ENCODE results near the gene PPP1R15B.

The PPP1R15B gene

DNA sequence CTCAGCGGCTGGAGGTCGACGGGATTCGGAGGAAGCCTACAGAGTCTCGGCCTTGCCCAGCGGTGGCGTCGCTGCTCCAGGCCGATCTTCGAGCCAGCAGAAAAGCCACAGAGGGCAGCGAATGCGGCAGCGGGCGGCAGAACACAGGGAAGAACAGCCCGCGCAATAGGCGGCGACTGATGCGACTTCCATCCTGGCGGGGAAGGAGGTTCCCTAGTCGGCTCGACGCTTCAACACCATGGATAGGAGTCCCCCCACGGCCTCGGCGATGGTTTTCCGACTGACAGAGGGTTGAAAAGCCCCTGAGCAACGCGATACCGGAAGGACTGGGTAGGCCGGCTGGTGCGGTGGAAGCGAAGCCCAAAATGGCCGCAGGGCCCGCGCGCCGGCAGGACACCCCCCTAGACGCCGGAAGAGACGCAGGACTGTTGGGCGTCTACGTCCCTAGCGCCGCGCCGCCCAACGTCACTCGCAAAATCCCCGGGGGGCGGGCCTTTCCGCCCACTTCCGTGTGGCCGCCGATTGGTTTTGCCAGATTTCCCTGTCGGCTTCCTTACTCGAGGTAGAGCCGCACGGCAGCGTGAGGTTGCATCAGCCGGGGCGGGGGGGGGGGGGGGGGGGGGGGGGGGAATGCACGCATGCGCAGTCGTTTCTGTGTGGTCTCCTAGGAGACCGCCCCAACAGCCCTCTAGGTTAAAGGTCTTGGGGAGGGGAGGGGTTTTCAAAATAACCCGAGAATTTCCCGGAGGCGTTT, at the start of gene PPP1R15B:
PPP1R15B (minus strand) TSS at position 367 of the 754 bp plus-strand sequence. CDS start 406 bp downstream, outside the sequence.
- DNase-seq: peak; percentile 98 to 99

DNA sequence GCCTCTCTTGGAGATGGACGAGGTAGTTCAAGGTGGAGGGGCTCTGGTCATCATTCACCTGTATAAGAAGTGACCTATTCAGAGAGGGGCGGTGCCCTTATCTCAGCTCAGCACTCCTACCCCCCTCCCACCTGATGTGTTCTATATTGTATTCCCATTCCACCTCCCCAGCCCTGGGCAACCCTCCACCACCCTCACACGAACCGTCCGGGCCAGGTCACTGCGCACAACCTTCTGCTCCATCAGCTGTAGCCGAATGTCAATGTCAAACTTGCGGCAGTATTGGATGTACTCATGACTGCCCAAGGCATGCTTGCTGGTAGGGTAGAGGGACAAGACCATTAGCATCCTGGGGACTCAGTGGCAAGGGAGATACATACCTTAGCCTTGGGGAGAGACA, 48.7 kb upstream of the PPP1R15B start:
- no peak for DNase-seq

DNA sequence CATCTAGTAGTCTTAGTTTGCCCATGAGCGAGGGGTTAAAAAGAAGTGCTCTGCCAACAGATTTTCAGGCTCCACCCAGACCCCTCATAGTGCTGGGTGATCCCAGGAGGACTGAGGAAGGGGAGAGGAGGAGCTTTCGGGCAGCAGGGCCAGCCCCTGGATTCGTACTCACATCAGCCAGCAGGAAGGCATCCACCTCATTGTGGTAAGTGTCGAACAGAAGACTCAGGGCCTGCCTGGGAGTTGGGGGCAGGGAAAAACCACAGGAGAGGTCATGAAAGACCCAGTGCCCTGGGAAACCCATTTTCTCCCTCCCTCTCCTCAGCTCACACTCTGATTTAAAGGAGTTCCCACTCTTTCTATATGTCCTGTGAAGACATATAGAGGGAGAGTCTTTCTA, 48.1 kb upstream of the PPP1R15B start:
- no peak for DNase-seq

DNA sequence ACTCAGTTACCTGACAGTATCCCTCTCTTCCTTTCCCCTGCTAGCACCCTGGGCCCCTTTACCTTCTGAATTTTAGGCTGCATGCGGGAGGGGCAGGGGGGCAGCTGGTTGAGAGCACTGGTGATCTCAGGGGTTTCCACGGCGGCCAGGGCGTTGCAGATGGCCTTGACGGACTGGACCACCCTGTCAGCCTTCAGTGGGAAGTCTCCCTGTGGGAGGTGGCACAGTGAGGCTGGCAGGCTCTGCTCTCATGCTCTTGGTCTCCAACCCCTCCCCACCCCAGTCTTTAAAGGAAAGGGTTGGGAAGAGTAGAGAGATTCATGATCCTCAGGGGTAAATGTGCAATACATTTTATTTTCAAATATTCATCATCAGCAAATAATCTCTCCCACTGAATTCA, 46.0 kb upstream of the PPP1R15B start:
- DNase-seq: no peak

DNA sequence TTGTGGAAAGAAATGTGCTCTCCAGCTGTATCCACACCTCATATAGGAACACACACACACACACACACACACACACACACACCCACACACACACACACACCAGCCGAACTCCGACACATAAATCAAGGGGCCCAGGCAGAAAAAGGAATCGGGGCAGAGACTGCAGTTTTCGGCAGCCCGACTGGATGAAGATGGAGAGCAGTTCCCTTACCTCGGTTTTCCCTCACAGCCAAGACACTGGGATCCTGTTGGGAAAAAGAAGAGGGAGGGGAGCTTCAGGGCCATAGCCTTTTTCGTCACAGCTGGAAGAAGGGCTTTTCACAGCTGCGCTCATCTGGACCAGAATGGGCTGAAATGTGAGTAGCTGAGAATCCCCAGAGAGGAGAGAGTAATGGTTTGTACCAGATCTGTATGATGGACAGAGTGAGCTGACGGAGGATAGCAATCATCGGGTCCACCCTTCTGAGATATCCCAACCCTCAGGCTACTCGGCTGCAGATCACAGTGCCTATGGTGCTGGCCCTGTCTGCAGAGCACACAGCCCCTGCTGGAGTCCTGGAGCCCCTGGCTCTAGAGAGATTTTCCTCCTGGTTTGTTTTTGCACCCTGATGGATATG, 45.3 kb upstream of the PPP1R15B start:
- DNase-seq: no peak

DNA sequence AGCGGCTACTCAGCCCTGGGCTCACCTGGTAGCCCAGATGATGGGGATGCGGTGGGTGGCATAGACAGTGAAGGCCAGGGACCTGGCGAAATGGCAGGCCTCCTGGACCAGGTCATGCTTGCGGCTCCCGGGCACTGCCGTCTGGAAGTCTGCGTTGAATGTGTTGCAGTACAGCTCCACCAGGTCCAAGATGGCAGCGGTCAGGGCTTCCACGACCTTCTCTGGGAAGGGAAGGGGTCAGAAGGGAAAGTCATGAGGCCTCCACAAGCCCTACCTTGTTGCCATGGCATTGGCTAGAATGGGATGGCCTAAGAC, 44.2 kb upstream of the PPP1R15B start:
- no peak for DNase-seq

DNA sequence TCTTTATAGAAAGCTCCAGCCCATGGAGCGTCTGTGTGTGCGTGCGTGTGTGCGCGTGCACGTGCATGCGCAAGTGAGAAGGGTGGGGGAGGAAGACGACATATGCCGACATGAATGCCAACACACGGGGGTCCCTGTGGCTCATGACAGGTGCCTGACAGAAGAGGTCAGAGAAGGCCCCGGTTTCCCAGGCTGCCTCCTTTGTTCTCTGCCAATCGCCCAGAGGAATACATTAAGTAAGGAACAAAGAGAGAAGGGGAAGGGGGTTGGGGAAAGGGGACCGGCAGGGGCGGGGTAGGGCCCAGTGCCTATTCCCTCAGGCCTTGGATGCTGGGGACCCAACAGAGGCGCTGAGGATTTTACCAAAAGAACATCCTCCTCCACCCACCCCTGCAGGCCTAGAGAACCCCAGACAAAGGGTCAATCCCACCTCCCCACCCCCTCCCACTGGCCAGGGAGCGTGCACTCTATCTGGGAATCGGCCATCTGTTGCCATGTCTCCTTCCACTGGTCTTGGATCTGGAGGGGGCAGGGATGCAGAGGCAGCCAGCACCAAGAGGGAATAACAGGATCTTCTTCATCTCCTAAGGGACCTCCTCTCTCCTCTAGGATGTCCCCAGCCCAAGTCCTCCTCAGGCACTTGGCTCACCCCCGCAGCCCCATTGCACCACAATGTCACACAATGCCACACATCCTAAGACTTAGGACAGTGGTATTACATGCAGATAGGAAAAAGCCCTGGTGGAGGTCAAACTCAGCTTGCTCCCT, 43.6 kb upstream of the PPP1R15B start:
- no peak for DNase-seq

DNA sequence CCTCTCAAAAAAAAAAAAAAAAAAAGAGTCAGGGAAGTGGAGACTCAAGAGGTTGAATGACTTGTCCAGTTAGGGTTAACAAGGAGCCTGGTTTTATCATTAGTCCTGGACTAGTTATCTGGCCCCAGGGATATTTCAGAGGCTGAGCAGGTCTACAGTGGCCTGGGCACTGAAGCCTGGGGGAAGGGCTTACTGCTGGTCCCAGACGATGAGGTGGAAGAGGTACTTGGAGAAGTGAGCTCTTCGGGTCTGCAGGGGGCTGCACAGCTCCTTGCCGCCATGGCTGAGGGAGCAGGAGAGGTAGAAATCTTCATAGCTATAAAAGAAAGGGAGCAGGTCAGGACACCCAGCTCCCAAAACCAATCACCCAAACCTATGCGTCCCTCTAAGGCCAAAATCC, 42.9 kb upstream of the PPP1R15B start:
- no peak for DNase-seq

DNA sequence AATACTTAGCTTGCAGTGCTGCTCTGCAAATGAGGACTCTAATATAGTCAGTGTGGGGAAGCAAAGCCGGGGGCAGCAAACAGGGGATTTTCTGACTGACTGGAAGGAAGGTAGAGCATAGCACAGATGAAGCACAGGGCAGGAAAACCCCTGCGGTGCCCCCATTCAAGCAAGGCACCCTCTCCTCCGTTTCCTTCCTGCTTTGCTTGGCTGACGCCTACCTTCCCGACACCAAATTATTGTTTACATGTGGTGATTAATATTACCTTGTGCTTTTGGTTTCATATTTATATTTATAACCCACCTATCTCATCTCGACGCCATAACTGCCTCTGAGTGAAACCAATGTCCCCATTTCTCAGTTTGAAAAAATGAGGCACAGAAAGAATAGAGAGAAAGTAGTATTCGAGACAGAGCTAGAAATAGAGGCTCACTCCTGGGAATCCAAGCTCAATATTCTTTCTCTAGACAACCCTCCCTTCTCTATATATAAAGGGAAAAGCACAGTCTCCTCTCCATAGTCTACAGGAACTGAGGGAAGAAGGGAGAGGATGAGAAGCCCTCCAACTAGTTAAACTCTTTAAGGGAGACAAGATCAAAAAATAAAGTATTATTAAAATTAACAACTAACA, 41.6 kb upstream of the PPP1R15B start:
- peak; percentile 64 to 73 for DNase-seq

DNA sequence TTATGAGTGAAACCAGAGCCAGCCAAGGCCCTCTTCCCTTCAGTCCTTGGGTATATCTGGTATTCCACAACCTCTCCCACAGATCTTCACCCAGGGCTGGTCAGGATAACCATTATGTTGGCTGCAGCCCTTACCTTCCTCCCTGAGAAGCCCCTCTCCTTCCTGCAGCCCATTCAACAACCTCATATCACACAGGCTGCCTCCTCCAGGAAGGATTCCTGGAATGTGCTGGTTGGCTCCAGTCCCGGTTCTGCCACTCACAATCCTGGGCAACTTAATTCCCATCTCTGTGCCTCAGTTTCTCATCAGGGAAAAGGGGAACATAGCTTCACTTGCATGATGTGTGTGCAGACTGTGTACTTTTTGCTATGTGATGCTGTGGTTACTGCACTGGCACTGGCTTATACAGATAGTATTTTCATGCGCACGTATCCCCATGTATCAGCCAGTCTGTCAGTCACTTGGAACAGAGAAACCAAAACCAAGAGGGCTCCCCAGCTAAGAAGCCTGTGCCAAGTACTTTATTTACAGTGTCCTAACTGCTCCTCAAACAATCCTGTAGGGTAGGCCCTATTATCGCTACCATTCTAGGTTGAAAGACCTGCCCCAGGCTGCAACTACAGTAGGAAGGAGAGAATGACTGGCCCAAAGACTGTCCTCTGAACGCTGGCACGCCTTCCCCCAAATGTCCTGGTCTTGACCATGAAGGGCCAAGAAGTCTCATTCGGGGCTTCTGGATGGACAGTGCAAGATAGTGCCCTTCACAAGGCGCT, 39.9 kb upstream of the PPP1R15B start:
- no peak for DNase-seq

DNA sequence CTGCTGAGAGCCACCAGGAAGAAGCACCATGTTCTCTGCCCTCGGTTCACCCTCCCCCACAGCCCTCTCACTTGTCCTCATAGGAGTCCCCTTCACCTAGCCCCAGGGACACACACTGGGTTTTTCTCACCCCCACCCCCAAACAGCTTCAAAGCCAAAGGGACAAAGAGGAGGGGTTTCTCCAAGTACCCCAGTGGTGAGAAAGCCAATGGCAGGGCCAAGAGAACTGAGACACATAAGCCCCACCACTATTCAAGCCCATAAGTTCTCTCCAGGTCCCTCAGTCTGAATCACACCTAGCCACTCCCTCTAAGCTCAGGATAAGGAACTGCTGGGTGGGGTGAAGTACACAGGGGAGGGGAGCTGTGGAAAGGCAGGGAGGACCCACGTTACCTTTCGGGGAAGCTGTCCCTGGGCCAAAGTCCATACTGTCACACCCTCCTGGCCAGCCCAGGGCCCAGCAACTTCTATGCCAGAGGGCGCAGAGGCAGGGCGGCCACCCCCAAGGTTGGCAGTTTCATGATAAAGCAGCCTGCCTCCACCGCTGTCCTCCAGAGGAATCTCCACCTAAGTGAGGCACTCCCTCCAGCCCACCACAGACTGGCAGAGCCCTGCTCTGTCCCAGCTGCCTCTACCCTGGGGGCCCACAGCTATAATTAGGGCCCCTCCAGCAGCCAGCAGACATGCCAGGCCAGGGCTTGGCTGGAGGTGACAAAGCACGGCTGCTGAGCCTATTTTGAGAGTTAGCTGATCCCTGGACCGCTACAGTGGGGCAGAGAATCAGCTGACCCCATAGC, 39.0 kb upstream of the PPP1R15B start:
- no peak for DNase-seq

DNA sequence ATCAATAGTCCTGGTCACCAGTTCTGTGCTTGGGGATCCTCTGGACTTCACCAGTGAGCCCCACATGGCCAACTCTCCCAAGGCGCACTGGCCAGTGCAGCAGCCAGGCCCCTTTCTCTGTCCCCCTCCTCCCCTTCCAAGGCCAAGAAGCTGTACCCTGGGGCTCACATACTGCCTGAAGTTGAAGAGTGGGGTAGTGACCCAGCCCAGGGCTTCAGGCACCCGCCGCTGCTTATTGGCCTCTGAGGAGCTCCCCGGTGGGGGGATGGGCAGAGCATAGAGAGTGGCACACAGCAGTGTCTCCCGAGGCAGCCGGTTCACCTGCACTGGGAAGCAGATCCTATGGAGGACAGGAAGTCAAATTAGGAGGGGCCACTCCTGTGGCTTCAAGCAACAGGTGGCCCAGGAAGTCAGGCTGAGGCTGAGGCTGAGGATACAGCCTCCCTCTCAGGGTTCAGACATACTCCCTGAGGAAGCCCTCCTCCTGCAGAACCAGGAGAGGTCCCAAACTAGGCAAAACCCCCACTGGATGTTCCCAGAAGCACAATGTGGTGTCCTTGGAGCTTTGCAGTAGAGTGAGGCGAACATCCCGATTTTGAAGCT, 38.2 kb upstream of the PPP1R15B start:
- no peak for DNase-seq

DNA sequence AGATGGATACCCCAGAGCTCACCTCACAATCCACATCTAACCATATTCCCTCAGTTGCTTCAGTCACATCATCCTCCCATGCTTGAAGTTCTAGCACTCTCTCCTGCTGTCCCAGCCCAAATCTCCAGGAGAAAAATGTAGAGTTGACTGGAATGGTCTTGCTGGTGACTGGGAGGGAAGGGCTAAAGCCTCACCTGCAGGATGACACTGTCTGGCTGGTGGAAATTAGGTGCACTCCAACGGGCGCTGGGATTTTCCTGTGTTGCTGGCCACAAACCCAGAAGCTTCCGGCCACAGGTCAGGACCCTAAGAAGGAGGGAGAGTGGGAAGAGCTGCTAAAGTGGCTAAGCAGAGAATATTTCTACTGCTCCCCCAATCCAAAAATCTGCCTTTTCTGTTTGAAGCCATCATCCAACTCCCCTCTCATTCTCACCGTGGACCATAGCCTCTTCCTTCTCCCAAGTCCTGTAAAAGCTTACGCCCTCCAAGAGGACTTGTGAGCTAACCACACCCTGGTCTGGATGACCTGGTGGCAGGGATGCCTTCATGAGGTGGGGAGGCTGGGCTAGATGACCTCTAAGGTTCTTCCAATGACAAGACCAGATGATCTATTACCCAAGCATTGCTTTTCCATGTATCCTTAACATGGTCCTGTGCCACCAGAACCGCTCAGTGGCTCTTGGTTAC, 37.5 kb upstream of the PPP1R15B start:
- no peak for DNase-seq

DNA sequence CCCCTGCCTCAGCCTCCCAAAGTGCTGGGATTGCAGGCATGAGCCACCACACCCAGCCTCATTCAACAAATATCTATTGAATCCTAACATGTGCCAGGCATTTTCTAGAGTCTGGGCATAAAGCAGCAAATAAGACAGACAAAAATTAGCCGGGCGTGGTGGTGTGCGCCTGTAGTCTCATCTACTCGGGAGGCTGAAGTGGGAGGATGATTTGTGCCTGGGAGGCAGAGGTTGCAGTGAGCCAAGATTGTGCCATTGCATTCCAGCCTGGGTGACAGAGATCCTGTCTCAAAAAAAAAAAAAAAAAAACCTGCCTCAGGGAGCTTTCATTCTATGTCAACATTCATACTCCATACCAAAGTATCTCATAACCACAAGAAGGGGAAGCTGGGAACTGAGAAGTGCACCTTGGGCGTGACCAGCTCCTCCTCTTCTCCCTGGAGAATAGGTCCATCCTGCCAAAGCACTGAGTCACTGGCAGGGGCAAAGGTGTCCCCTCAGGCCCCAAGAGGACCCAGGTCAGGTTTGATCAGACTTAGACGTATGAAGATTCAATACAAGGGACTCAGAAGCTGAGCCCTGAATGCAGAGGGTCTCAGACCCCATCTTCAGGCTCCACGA, 36.8 kb upstream of the PPP1R15B start:
- no peak for DNase-seq

DNA sequence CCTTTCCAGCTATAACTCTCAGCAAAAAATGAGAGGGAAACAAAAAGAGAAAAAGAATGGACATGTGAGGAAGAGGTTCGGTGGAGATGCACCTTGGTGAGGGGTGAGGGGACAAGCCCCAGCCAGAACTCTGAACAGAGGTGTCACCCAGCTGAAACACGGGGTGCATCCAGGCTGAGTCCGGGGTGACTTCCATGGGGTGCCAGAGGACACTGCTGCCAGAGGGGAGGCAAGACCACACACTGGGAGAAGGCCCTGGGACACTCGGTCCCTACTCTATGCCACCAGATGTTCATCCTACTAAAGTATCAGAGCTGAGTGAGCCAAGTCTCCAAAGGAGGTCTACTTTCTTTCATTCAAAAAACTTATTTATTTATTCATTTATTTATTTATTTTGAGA, 36.1 kb upstream of the PPP1R15B start:
- DNase-seq: no peak

DNA sequence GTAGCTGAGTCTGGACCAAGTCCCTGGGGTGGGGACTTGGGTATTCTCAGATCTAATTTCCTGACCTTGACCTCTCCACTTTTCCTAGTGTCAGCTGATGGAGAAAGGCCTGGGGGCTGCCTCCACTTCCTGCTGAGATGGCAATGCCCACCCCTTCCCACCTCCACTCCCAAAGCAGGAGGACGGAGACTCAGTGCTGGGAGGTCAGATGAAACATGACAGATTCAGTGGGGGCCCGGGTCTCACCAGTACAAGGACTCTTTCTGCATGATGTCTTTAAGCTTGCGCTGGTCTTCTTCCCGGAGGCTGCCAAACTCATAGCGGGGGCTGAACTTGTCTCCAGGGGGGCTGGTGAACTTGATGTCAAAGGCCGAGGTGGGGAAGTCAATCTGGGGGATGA, 35.6 kb upstream of the PPP1R15B start:
- no peak for DNase-seq

DNA sequence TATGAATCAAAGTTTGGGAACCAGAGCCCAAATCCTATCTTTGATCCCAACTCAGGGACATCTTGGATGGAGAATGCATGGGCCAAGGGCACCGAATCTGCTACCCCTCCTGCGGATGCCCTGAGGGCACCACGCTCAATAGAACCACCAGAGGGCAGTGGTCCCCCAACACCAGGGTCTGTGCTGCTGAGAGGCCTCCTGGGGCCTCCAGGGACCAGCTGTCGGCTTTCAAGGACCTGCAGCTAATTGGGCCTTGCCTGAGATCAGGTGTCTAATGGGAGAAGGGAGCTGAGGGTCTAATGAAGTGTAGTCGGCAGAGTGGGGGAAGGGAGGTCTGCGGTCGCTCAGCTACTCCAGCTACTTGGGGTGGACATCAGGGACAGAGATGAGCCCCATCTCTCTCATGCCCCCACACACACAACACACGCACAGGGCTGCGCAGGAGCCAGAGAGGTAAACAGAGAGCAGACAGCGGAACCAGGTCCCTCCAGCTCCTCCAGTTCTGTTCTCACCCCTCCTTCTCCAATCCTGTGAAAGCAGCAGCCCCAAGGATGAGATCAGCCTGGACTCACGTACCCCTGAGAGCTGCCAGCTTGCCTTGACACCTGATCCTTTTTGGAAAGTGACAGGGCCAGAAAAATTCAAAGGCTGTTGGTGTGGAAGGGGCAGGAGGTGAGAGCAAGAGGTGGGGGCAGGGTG, 34.9 kb upstream of the PPP1R15B start:
- peak; percentile 82 to 83 for DNase-seq

DNA sequence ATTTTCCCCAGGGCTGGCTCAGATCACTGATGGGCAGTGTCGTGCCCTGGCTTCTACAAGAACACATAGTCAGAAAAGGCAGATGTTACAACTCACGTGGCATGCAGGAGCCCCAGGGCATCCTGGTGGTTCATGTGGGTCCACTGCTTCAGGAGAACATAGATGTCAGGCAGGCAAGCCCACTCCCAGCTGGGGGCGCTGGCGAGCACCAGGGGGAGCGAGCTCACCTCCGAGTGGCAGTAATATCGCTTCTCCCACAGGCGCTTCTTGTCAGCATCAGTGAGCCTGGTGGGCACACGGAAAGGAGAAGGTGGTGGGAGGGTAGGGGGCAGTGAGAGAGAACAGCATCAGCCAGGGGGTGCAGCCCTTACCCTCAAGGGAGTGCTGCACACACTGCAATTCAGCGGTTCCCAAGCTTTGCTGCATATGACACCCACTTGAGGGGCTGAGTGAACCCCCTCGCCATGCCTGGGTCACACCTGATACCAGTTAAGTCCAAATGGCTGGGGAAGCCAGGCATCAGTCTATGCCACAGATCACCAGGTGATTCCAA, 34.3 kb upstream of the PPP1R15B start:
- DNase-seq: peak; percentile 76 to 80

DNA sequence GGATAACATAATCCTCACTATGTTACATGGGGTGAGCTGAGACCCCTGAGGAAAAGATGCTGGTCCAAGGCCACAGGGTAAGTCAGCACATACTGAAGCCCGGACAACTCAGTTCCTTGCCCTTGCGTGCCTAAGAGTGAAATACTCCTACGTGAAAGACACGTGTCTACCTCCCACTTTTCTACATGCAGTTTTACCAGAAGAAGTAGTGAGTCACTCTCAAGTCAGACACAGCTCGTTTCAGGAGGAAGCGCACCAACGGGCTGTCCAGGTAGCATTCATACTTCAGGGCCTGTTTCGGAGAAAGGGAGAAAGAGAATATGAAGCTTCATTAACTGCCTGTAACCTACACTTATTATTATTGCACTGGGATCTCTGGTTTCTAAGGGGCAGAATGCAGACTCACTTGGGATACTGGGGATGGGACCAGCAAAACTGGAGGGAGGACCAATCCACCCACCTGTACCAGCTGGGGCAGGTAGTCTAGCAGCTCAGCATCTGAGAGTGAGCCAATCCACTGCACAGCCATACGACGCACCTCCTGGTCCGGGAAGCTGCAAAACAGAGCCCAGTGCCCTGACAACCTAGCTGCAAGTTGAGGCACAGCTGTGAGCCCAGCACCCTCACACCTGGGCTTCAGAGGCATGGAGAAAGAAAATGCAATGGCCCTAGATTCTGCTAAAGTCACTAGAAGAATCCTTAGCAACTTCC, 32.4 kb upstream of the PPP1R15B start:
- DNase-seq: peak in 1 of 2 experiments; percentile 48

All from activated T-cell treated with anti-CD3 and anti-CD28 coated beads, Interleukin-2, amount 50 U/mL, for 48 hours (primary cell).